ENCODE measurements around the gene SPATA16. TPM values are rescaled to one million over a fixed set of nuclear protein-coding genes. Genes with fewer than 3 reads are reported as not detected.
"Not testable (repeated sequence)": the region's sequence is repeated elsewhere in the genome, so short reads cannot be mapped to it uniquely, and the experiment has no call there.

SPATA16 gene
- total RNA-seq, 1 experiment from 2014 or later = not detected

DNA sequence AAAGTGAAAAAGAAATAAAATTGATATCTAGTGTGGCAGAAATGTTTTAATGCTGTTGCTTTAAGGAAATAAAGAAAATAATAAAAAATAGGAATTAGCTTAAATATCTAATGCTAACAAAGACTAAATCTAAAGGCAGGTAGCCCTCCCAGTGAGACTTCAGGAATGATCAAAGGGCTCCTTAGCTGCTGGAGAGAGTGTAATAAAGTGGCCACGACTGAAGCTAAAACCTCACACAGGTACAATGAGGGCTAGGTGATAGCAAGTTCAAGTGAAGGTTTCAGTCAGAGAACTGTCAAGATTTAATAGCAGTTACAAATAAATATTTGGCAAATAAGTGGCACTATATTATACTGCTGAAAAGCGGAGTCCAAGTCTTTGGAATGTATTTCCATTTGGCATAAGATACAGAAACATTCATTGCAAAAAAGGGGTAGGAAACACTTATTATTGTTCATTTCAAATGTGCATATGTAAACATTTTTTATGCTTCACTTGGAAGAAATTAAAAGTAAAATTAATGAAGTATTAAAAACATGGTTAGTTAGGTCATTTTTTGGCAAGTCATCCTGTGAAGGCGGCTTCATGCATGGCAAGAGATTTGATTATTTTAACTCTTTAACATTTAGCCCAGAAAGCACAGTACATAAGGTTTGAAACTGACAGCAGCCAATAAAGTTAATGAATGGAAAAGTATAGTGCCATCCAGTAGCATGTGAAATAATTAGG lies 222.3 kb downstream of the SPATA16 start:
- DNase-seq = no peak
- Histone ChIP-seq H3K4me3 (ENCODE audit: insufficient read depth, low read depth, low read length) (no peak overlapping the region), H3K27me3 (ENCODE audit: control insufficient read depth, insufficient read depth, low read length) (no peaks in the 10 kb centered on the region), H3K36me3 (replicated peaks; ENCODE audit: control insufficient read depth, insufficient read depth, low read length) (no peaks in the 10 kb centered on the region)

DNA sequence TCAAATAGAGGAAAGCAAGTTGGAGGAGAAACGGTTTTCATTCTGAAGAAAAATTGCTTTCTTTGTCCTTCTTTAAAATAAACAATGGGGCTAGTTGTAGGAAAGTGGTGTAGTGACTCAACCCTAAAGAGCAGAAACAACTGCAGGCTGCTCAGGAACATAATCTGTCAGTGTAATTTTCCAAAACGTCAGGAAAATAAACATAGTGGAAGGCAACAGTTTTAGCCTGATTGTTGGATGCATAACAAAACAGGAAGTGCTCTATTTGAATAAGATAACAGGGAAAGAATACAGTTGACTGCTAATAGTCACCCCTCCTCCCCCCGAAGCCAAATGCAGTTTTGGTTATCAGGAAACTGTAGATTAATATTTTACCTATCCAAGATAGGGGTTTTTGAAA lies 222.9 kb downstream of the SPATA16 start:
- H3K36me3 ChIP-seq (replicated peaks; ENCODE audit: control insufficient read depth, insufficient read depth, low read length) = no peaks in the 10 kb centered on the region
- H3K4me3 ChIP-seq (ENCODE audit: insufficient read depth, low read depth, low read length) = no peak overlapping the region
- H3K27me3 ChIP-seq (ENCODE audit: control insufficient read depth, insufficient read depth, low read length) = no peaks in the 10 kb centered on the region
- no peak for DNase-seq

DNA sequence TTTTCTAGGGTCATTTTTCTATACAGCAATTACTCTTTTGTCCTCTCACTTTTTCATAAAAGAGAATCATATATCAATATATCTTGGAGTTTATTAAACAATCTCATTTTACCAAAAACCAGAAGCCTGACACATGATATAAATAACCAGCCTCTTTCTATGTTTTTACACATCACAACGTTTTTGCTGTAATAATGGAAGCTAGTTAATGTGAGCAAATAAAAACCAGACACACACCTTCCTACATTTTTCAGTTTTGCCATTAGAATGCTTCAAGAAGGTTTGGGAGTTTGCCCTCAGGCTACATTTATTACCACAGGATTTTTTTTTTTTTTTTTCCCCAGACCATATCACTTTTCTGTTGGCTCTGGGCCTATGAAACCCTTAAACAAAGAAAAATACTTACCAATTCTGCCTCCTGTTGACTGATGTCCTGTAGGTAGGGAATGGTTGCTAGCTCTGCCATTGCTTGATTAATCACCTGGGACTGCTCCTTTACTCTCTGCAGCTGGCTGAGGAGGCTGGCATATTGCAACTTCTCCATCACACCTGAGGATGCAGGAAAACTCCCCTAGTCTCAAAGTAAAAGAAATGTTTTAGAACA lies 225.0 kb downstream of the SPATA16 start:
- Histone ChIP-seq H3K4me3 (ENCODE audit: insufficient read depth, low read depth, low read length) (no peak overlapping the region), H3K36me3 (replicated peaks; ENCODE audit: control insufficient read depth, insufficient read depth, low read length) (no peaks in the 10 kb centered on the region), H3K27me3 (ENCODE audit: control insufficient read depth, insufficient read depth, low read length) (no peaks in the 10 kb centered on the region)
- DNase-seq = no peak

DNA sequence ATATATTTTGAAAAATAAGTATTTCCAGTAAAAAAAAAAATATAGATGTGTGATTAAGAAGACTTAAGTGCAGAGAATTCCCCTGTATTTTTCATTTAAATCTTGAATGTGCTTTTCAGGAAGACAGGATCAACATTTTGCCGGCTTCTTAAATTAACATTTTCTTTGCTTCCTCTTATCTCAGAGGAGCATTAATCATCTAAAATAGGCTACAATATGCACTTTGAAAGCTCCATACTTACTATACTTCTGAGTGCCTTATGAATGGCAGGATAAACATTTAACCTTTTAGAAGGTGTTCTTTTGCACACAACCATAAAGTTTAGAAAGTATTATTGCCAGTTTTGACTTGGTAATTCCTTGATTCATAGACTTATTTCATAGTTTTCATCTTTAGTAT lies 226.2 kb downstream of the SPATA16 start:
- no peaks in the 10 kb centered on the region for H3K36me3 ChIP-seq (replicated peaks; ENCODE audit: control insufficient read depth, insufficient read depth, low read length)
- no peak for DNase-seq
- no peak overlapping the region for H3K4me3 ChIP-seq (ENCODE audit: insufficient read depth, low read depth, low read length)
- H3K27me3 ChIP-seq (ENCODE audit: control insufficient read depth, insufficient read depth, low read length) = no peaks in the 10 kb centered on the region

DNA sequence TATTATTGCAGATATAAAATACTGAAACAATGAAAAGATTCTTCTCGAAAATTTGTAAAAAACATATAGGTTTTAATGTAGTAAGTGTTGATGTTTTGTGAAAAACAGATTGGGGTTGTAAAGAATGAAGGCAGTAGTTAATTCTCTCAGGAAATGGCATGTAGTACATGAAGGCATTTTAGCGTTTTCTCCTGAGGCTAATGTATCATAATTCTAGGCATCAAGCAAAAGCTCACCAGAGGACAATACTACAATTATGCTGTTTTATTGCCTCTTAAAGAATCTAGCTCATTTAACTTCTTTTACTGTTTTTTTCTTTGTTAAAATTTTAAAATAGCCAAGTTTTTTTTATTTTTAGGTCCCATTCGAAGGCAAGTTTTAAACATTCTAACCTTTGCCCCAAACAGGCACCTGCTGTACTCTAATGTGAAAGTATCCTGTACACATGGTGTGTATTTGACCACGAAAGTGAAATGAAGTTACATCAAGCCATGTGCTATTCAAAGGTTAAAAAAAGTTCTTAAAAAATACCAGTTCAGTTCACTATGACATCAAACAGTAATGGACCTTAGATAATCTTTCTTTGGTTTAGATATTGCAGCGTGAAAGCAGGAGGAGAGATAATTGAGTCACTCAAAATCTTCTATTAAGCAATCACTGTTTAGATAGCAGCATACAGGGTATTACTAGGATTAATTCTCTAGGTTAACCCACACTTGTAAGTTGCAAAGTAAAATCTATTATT lies 227.0 kb downstream of the SPATA16 start:
- Histone ChIP-seq H3K4me3 (ENCODE audit: insufficient read depth, low read depth, low read length) (no peak overlapping the region), H3K27me3 (ENCODE audit: control insufficient read depth, insufficient read depth, low read length) (no peaks in the 10 kb centered on the region), H3K36me3 (replicated peaks; ENCODE audit: control insufficient read depth, insufficient read depth, low read length) (no peaks in the 10 kb centered on the region)
- DNase-seq = no peak

DNA sequence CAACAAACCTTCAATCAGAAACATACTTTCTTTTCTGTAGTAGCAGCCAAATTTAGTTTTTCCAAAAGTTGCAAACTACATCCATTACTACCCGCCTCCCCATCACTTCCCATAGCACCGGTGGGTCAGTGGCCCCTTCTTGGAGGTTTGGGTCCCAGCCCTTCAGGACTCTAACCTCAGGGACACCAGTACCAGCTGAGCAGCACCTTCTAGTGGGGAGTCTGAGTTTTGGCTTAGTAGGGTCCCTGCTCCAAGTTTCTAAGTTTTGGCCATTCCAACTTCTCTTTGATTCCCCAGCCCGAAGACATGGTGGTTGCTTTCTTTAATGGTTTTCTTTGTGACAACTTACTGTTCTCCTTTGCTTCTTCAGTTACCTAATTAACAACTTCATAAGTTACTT lies 229.9 kb downstream of the SPATA16 start:
- Histone ChIP-seq H3K36me3 (replicated peaks; ENCODE audit: control insufficient read depth, insufficient read depth, low read length) (no peaks in the 10 kb centered on the region), H3K27me3 (ENCODE audit: control insufficient read depth, insufficient read depth, low read length) (no peaks in the 10 kb centered on the region), H3K4me3 (ENCODE audit: insufficient read depth, low read depth, low read length) (no peak overlapping the region)
- peak; percentile 15 for DNase-seq

DNA sequence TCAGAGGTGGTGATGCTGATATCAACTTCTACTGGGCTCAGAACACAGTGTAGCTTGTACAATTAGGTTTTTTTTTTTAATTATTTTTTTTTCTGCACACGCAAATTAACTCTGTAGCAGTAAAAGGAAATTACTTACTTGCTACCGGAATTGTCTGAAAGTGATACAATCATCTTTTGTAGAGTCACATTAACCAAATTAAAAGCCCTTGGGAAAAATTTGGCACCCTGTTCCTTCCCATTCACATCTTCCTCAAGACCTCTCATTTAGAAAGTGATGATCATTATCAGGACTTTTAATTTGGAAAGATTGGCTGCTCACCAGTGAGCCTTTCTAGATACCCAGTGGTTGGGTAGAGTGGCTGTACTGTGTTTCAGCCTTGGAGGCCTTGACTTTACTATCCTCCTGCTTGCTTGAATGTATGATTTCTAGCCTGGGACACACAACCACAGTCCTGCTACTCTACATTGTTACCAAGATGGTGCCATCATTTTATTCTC lies 232.2 kb downstream of the SPATA16 start:
- no peaks in the 10 kb centered on the region for H3K36me3 ChIP-seq (replicated peaks; ENCODE audit: control insufficient read depth, insufficient read depth, low read length)
- H3K27me3 ChIP-seq (ENCODE audit: control insufficient read depth, insufficient read depth, low read length) = no peaks in the 10 kb centered on the region
- no peak for DNase-seq
- no peak overlapping the region for H3K4me3 ChIP-seq (ENCODE audit: insufficient read depth, low read depth, low read length)

DNA sequence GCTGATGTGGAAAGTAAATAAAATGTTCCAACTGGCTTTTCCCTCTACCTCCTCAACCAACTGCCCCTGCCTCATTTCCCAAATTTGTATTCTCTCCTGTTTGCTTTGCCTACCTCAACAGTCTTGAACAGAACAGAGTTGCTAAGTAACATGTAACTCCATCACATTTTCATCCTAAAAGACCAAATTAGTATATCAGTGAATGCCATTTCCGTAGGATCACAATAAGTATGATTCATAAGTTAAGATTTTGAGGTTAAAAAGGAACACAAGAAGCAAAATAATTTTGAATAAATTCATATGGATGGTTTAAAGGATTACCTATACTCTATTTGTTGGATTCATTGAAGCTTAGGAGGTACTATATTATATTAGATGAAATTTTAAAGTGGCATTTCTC lies 235.6 kb downstream of the SPATA16 start:
- Histone ChIP-seq H3K36me3 (replicated peaks; ENCODE audit: control insufficient read depth, insufficient read depth, low read length) (no peaks in the 10 kb centered on the region), H3K27me3 (ENCODE audit: control insufficient read depth, insufficient read depth, low read length) (no peaks in the 10 kb centered on the region), H3K4me3 (ENCODE audit: insufficient read depth, low read depth, low read length) (no peak overlapping the region)
- DNase-seq = no peak

DNA sequence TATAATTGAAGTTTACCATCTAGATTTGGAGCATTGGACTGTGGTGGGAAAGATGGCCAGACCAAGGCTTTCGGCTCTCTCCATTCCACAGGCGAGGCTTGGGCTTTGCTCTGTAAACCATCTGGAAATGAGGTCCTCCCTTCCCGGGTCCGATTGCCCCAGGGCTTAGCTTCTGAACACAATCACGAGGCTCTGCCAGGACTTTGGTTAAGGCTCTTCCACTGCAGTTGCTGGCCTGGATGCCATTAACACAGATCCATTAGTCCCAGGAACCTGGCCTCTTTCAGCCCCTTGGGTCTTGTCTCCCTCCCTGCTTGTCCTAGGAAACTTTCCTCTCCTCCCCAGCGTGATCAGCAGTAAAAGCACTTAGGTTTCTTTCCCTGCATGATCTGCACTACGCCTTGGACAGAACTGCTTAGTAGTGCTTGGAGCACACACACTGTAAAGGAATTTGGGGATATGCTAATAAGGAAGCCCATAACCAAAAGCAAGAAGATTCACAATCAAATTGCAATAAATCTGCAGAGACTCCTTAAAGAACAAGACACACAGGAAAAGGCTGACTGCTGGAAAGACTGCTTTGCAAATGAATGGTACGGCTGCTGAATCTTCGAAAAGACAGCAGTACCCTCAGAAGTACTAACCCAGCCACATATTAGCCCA lies 236.2 kb downstream of the SPATA16 start:
- no peaks in the 10 kb centered on the region for H3K27me3 ChIP-seq (ENCODE audit: control insufficient read depth, insufficient read depth, low read length)
- no peaks in the 10 kb centered on the region for H3K36me3 ChIP-seq (replicated peaks; ENCODE audit: control insufficient read depth, insufficient read depth, low read length)
- H3K4me3 ChIP-seq (ENCODE audit: insufficient read depth, low read depth, low read length) = no peak overlapping the region
- peak; percentile 11 for DNase-seq

DNA sequence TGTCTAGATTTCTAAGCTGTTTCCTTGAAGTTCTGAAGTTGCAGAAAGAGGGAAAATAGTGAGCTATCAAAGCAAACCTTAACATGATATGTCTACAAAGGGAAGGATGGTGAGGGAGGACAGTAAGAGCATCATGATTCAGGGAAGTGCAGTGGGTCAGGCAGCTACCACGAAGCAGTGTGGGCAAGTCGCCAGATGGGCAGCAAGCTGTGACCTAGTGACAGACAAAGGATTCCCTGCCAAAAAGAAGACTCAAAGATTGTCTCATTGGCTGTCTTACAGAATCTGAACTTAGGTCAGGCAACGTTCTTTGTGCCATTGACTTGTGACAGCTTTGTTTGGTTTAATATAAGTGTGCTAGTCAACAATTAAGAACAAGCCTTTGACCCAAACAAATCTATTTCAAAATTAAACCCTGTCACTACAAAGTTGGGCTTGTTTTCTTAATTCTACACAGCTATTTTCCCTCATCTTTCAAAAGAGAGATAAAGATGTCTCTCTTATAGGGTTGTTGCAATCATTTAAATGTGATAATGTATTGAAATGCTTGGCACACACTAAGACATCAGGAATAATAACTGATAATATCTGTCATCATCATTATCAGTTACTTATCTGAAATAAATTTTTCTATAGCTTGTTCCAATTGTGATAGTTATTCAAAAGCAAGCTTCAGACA lies 237.3 kb downstream of the SPATA16 start:
- Histone ChIP-seq H3K36me3 (replicated peaks; ENCODE audit: control insufficient read depth, insufficient read depth, low read length) (no peaks in the 10 kb centered on the region), H3K27me3 (ENCODE audit: control insufficient read depth, insufficient read depth, low read length) (no peaks in the 10 kb centered on the region), H3K4me3 (ENCODE audit: insufficient read depth, low read depth, low read length) (no peak overlapping the region)
- DNase-seq = no peak

DNA sequence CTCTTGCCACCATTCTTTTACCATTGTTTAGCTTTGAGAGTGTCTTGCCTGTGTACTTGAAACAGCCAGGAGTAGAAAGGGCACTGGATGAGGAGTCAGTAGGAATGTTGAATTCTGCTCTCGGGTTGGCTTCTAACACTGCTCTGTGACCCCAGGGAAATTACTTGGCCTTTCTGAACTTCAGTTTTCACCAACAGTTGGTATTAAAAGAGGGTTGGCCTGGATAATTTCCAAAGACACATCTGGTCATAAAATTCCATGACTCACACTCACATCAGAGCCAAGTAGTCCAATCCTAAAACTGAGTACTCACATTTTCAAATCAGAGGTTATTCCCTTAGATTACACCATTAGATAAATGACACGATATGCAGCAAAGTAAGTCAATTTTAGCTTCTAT lies 248.9 kb downstream of the SPATA16 start:
- Histone ChIP-seq H3K27me3 (ENCODE audit: control insufficient read depth, insufficient read depth, low read length) (no peaks in the 10 kb centered on the region), H3K4me3 (ENCODE audit: insufficient read depth, low read depth, low read length) (no peak overlapping the region), H3K36me3 (replicated peaks; ENCODE audit: control insufficient read depth, insufficient read depth, low read length) (no peaks in the 10 kb centered on the region)
- no peak for DNase-seq

DNA sequence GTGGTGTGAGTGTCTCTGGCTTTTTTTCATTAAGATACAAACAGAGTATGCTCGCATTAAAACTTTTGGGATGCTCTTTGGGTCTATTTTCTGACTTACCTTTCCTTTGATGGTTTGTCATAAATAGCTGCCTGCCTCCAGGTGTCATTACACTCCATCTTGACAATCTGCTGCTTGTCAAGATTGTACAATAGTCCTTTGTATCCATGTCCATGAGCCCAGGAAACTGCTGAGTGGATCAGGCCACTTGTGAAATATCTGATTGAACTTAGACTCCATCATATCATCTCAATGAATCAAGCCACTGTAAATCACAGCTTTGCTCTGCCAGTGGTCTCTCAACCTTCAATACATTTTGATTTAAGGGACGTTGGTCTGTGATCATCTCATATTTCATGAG lies 255.3 kb downstream of the SPATA16 start:
- Histone ChIP-seq H3K36me3 (replicated peaks; ENCODE audit: control insufficient read depth, insufficient read depth, low read length) (no peaks in the 10 kb centered on the region), H3K4me3 (ENCODE audit: insufficient read depth, low read depth, low read length) (no peak overlapping the region), H3K27me3 (ENCODE audit: control insufficient read depth, insufficient read depth, low read length) (no peaks in the 10 kb centered on the region)
- DNase-seq = no peak

DNA sequence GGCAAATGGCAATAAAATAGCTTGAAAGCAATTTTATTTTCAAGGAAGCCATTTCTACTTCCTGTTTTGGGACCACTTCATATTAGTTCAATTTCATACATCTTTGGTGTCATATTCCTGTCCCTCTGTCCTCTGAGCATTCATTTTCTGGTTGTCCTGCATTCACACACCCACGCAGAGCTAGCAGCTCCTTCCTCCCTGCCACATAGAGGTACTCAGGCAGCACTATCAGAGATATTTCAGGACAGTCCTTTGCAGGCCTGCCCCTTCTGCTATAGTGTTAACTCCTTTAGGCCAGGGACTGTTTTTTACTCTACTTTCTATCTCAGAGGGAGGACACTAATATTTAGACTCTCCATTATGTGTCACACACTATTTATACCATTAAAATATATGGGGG lies 258.5 kb downstream of the SPATA16 start:
- Histone ChIP-seq H3K4me3 (ENCODE audit: insufficient read depth, low read depth, low read length) (no peak overlapping the region), H3K36me3 (replicated peaks; ENCODE audit: control insufficient read depth, insufficient read depth, low read length) (no peaks in the 10 kb centered on the region), H3K27me3 (ENCODE audit: control insufficient read depth, insufficient read depth, low read length) (no peaks in the 10 kb centered on the region)
- no peak for DNase-seq

DNA sequence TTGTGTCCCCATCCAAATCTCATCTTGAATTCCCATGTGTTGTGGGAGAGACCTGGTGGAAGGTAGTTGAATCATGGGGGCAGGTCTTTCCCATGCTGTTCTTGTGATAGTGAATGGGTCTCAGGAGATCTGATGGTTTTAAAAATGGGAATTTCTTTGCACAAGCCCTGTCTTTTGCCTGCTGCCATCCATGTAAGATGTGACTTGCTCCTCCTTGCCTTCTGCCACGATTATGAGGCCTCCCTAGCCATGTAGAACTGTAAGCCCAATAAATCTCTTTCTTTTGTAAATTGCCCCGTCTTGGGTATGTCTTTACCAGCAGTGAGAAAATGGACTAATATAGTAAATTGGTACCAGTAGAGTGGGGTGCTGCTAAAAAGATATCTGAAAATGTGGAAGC lies 261.7 kb downstream of the SPATA16 start:
- H3K4me3 ChIP-seq (ENCODE audit: insufficient read depth, low read depth, low read length); H3K36me3 ChIP-seq (replicated peaks; ENCODE audit: control insufficient read depth, insufficient read depth, low read length); H3K27me3 ChIP-seq (ENCODE audit: control insufficient read depth, insufficient read depth, low read length); DNase-seq: not testable (repeated sequence)

All from H7 (cell line).